Activated naive CD4-positive, alpha-beta T cell treated with anti-CD3 and anti-CD28 coated beads, Interleukin-2, amount 10 ng/mL, durations not matched to agents 7 days and 5 days (primary cell): Measurements from ENCODE around the gene TBCD.

ENCODE experiments used
- CTCF ChIA-PET: fragments of 350-600 bp; sonication (Branson Sonifier 250); formaldehyde crosslinking; loops from one replicate; lab custom pipeline; 2021; ENCODE audit warnings: antibody characterized with exemption; lab: Charles Lee
- DNase-seq: peaks from one replicate; pipeline ENCODE4 v3.0.0-alpha.2; 2020
- H3K27ac Mint-ChIP-seq: one replicate; pipeline ENCODE4 v1.8.0; 2021; ENCODE audit warnings: mild to moderate bottlenecking, moderate library complexity, mixed read lengths
- H3K27me3 Mint-ChIP-seq: one replicate; pipeline ENCODE4 v1.8.0; 2021; ENCODE audit warnings: mild to moderate bottlenecking, mixed read lengths
- H3K36me3 Mint-ChIP-seq: one replicate; pipeline ENCODE4 v1.8.0; 2021; ENCODE audit warnings: mixed read lengths
- H3K4me1 Mint-ChIP-seq: one replicate; pipeline ENCODE4 v1.8.0; 2021; ENCODE audit warnings: mixed read lengths
- H3K4me3 Mint-ChIP-seq: one replicate; pipeline ENCODE4 v1.8.0; 2021; ENCODE audit warnings: mild to moderate bottlenecking, moderate library complexity, mixed read lengths
- H3K9me3 Mint-ChIP-seq: one replicate; pipeline ENCODE4 v1.8.0; 2021; ENCODE audit warnings: mixed read lengths

Gene TBCD

DNA sequence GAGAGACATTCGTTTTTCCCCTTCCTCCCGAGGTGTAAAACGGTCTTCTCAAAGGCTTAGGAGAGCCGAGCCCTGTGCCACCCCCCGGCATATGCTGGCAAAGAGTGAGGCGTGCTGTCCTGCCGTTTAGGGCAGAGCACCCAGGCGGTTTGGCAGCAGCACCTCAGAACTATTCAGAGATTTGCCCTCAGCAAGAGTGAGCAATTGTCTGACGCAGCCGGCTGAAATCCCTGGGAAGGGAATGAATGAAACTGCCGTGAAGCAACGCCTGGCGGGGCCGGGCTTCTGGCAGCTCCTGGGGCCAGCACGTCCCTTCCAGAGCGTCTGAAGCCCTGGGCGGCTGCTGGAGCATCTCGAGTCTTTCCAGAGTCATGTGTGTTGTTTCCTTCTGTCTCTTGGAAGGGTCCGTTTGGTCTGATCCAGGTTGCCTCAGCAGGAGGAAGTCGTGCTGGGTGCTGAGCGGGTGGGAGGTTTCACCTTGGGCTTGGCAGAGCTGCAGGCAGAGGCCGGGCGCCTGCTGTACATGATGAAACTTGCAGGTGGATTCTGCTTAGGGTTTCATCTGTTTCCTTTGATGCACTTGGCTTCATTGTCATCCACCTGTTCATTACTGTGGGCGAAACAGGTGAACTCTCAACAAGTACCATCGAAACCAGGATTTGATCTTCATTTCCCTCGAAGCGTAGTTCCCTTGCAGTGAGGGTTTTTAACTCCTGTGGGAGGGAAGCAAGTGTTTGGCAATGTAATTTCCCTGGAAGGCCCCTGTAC lies 35.4 kb downstream of the TBCD start:
- no peak for DNase-seq
- no peaks in the 10 kb centered on the region for H3K9me3 Mint-ChIP-seq
- peaks cover 9% of the 10 kb centered on the region for H3K4me1 Mint-ChIP-seq
- H3K36me3 Mint-ChIP-seq, result peaks cover 20% of the 10 kb centered on the region
- no peak overlapping the region for H3K27ac Mint-ChIP-seq
- H3K27me3 Mint-ChIP-seq, result no peaks in the 10 kb centered on the region
- CTCF ChIA-PET, result no interaction called here
- H3K4me3 Mint-ChIP-seq, result no peak overlapping the region

DNA sequence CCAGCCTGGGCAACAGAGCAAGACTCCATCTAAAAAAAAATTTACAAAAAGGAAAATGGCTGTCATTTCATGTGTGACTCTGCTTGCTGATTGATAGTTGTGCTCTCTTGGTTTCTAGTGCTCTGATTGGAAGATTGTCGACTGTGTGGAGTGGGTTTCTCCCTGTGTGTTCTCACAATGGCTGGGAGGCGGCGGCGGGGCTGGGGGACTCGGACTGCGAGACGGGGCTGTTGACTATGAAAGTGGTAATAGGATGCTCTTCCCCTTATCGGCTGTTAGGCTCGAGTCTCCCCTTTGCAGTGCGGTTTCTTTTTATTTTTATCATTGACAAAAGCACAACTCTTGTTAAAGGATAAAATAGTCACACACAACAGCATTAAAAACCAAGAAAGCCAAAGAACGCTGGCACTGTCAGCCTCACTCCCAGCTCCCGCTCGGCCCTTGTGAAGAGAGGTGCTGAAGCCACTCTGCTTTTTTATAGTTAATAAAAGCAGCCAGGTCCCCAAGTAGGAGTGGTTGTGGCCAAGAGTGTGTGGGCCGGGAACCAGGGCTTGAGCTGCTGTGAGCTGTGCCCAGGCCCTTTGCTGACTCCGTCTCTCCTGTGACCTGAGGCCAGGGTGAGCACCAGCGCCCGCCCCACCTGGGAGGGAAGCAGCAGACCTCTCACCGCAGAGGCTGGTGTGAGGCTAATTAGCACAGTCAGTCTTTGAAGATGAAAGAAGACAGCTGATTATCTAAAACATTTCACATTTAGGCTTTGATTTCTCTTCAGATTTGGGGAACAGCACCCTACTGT lies 36.5 kb downstream of the TBCD start:
- Mint-ChIP-seq H3K4me1 (peaks cover under 1% of the 10 kb centered on the region), H3K36me3 (peaks cover 12% of the 10 kb centered on the region), H3K4me3 (no peak overlapping the region), H3K9me3 (no peaks in the 10 kb centered on the region), H3K27ac (no peak overlapping the region), H3K27me3 (no peaks in the 10 kb centered on the region)
- CTCF ChIA-PET, result no interaction called here
- DNase-seq, result no peak

DNA sequence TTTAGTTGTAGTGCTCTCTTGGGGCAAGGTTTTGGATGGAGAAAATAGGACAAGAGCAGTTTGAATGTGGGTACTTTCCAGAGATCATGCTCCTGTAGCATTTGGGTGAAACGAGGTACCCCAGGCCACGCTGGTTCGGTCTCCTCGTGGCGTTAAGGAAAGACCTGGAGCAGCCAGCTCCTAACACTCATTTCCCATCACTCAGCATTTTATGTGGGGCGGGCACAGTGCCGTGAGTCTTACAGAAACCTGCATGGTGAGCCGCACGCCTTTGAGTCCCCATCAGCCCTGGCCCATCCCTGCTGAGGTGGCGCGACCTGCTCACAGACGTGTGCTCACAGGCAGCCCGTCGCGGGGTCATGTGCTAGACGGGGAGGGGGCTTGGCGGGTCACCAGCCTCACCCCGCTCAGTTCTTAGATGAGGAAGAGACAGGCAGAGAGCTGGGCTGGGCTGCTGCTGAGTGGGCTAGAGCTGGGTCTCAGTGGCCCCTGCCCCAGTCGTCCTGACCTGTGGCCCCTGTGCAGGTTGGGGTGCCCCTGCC lies 37.3 kb downstream of the TBCD start:
- Mint-ChIP-seq H3K36me3 (peaks cover 8% of the 10 kb centered on the region), H3K4me3 (no peak overlapping the region), H3K27me3 (no peaks in the 10 kb centered on the region), H3K4me1 (no peaks in the 10 kb centered on the region), H3K27ac (no peak overlapping the region), H3K9me3 (no peaks in the 10 kb centered on the region)
- CTCF ChIA-PET, result no interaction called here
- DNase-seq, result no peak

DNA sequence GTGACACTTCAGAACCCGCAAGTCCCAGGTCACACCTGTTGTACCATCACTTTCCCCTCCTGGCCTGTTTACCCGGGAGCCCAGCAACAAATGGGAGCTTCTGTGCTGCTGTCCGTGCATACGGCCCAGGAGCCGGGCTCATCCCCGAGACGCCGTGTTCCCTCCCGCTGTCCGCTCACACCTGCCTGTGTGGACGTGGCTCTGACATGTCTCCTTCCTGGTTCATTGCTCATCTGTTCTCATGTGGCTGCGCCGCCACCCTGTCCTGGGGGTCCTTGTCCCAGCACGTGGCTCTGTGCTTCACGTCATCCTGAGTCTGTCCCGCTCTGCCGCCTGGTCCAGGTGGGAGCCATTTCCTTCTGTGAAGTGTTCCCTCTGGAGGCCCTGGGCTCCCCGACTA lies 37.9 kb downstream of the TBCD start:
- no peaks in the 10 kb centered on the region for H3K9me3 Mint-ChIP-seq
- H3K27me3 Mint-ChIP-seq, result no peaks in the 10 kb centered on the region
- no peak for DNase-seq
- H3K4me1 Mint-ChIP-seq, result no peaks in the 10 kb centered on the region
- H3K36me3 Mint-ChIP-seq, result peaks cover 3% of the 10 kb centered on the region
- no peak overlapping the region for H3K4me3 Mint-ChIP-seq
- CTCF ChIA-PET, result no interaction called here
- H3K27ac Mint-ChIP-seq, result no peak overlapping the region

DNA sequence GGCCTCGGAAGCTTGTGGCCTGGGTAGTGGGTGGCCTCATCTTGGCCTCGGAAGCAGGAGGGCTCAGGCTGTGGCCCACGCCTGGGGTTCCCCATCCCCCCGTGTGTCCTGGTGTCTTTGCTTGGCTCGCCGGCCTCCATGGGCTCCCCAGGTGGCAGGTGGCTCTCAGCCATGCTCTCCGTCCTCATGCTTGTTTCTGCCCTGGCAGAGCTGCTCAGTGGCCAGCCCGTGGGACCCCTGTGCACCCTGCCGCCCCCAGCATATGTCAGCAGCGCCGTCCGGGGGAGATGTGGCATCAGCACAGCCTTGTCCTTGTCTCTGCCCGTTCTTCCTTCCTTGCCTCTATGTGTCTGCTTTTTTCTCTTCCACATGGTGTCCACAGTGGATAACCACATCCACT lies 38.5 kb downstream of the TBCD start:
- no peak for DNase-seq
- Mint-ChIP-seq H3K27ac (no peak overlapping the region), H3K4me1 (no peaks in the 10 kb centered on the region), H3K4me3 (no peak overlapping the region), H3K27me3 (no peaks in the 10 kb centered on the region), H3K9me3 (no peaks in the 10 kb centered on the region), H3K36me3 (peaks cover 3% of the 10 kb centered on the region)
- CTCF ChIA-PET, result interaction anchor here (0.7 to 1.2 kb wide), 2 partner anchors 9 to 10 kb away, joined by 3 read pairs; no protein-coding TSS in a partner anchor

DNA sequence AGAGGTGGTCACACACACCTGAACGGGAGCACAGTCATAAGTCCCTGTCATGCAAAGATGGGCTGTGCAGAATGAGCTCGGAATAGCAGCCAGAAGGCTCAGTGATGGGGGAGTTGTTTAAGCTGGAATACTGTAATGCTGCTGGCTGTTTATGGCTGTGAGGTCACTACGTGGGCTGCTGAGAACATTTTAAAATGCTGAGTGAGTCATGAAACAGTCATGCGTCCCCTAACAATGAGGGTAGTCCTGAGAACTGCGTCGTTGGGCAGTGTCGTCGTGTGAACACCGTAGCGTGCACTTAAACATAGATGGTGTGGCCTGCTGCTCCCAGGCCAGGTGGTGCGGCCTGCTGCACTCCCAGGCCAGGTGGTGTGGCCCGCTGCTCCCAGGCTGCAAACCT lies 39.7 kb downstream of the TBCD start:
- CTCF ChIA-PET, result interaction anchor here (1.0 to 1.2 kb wide), 2 partner anchors 12 to 72 kb away, joined by 3 read pairs; no protein-coding TSS in a partner anchor
- no peaks in the 10 kb centered on the region for H3K9me3 Mint-ChIP-seq
- no peak overlapping the region for H3K4me3 Mint-ChIP-seq
- peaks cover 1% of the 10 kb centered on the region for H3K36me3 Mint-ChIP-seq
- no peaks in the 10 kb centered on the region for H3K4me1 Mint-ChIP-seq
- no peak overlapping the region for H3K27ac Mint-ChIP-seq
- no peak for DNase-seq
- no peaks in the 10 kb centered on the region for H3K27me3 Mint-ChIP-seq

DNA sequence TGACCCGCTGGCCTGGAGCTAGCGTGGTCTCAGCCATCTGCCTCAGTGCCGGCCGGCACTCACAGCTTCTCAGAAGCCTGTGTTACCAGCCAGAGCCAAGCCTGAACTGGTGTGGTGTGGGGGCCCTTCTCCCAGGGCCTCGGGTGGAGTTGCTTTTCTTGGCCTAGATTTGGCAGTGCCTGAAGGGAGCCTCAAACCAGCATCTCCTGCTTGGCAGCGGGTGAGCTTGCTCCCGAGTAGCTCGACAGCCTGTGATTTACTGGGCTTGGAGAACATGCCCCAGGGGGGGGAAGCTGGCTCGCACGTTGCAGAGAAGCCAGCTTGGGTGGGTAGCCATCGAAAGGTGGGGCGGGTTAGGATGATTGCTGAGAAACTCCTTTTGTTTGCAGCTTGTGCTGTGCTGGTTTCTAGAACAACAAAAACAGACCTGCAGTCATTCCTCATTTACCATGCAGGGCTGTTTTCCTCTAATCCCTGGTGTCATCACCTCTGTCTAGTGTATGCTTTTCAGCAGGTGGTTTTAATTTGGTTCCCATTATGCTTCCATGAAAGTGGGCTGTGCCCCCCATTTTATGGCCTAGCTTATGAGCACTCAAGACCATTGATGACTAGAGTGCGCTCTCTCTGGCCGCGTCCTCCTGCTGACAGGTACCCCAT lies 42.2 kb downstream of the TBCD start:
- CTCF ChIA-PET, result no interaction called here
- no peak for DNase-seq
- H3K27me3 Mint-ChIP-seq, result no peaks in the 10 kb centered on the region
- no peaks in the 10 kb centered on the region for H3K36me3 Mint-ChIP-seq
- no peak overlapping the region for H3K27ac Mint-ChIP-seq
- no peak overlapping the region for H3K4me3 Mint-ChIP-seq
- no peaks in the 10 kb centered on the region for H3K9me3 Mint-ChIP-seq
- H3K4me1 Mint-ChIP-seq, result no peaks in the 10 kb centered on the region

DNA sequence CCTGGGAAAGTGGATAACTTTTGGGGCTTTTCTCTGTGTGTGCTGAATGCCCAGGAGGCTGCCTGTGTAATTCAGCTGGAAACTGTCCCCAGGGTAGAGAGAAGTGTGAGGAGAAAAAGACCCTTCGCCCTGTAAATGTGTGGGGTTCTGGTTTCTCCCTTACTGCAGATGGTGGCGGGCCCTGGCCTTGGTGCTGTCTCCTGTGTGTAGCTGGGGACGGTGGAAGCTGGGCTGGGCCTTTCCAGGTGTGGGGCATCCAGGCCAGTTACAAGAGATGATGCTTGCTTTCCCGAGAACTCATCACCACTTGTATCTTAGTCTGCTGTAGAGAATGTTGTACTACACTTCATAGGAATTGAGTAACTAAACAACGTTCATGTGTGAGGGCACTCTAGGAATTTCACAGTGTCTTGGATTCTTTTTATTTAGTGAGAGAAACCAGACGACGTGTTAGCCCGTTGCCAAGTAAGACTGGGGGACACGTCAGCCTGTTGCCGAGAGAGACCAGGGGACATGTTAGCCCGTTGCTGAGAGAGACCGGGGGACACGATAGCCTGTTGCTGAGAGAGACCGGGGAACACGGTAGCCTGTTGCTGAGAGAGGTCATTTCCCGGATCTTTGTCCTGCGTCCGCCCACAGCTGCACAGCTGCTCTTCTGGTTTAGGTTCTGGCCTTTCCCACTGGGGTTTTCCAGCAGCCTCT lies 43.1 kb downstream of the TBCD start:
- Mint-ChIP-seq H3K4me3 (no peak overlapping the region), H3K9me3 (peaks cover 2% of the 10 kb centered on the region), H3K4me1 (no peaks in the 10 kb centered on the region), H3K27me3 (no peaks in the 10 kb centered on the region), H3K27ac (no peak overlapping the region), H3K36me3 (peaks cover 5% of the 10 kb centered on the region)
- CTCF ChIA-PET, result no interaction called here
- no peak for DNase-seq

DNA sequence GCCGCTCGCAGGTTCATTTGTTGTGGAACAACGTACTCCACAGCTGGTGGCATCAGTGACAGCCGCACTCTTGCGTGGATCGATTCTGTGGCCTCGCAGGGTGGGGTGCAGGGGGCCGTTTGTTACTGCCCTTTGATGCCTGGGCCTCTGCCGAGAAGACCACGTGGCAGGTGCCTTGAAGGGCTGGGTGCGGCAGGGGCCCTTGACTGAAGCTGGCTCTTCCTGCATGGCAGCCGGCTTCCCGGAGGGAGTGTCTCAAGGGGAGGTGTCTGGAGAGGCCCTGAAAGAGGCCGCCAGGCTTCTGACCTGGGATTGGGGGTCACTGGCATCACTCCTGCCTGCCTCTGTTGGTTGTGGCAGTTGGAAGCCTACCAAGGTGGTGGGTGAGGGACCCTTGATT lies 43.8 kb downstream of the TBCD start:
- DNase-seq, result no peak
- Mint-ChIP-seq H3K9me3 (peaks cover 3% of the 10 kb centered on the region), H3K4me3 (no peak overlapping the region), H3K27ac (no peak overlapping the region), H3K4me1 (no peaks in the 10 kb centered on the region), H3K27me3 (no peaks in the 10 kb centered on the region), H3K36me3 (peaks cover 11% of the 10 kb centered on the region)
- CTCF ChIA-PET, result no interaction called here

DNA sequence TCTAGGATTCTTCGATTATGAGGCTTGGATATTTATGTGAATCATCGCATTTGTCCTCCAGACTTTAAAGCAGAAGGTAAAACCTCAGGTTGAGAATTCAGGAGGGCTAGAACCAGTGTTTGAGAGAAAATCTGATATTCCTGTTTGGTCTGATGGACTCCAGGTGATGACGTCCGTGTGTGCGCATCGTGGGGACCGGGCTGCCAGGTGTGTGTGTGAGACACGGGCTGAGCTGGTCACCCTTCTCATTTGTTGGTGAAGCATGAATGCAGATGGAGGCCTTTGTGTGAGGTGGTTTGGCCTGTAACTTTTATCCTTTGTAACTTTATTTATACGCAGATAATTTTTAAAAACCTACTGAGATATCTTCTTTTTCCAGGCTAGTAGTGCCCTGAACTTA lies 45.2 kb downstream of the TBCD start:
- Mint-ChIP-seq H3K27ac (no peak overlapping the region), H3K4me1 (no peaks in the 10 kb centered on the region), H3K27me3 (no peaks in the 10 kb centered on the region), H3K36me3 (peaks cover 22% of the 10 kb centered on the region), H3K9me3 (peaks cover 10% of the 10 kb centered on the region), H3K4me3 (no peak overlapping the region)
- CTCF ChIA-PET, result no interaction called here
- no peak for DNase-seq

DNA sequence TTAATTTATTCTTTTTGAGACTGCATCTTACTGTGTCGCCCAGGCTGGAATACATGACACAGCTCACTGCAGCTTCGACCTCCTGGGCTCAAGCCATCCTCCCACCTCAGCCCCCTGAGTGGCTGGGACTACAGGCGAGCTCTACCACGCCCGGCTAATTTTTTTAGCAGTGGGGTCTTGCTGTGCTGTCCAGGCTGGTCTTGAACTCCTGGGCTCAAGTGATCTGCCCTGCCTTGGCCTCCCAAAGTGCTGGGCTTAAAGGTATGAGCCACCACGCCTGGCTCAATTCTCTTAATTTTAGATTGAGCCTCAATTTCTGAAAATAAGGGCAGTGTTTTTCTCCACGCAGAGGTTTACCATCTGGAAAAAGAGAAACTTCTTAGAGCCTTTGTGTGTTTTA lies 46.9 kb downstream of the TBCD start:
- Mint-ChIP-seq H3K36me3 (peaks cover 24% of the 10 kb centered on the region), H3K27ac (no peak overlapping the region), H3K4me3 (no peak overlapping the region), H3K27me3 (no peaks in the 10 kb centered on the region), H3K9me3 (peaks cover 10% of the 10 kb centered on the region), H3K4me1 (no peaks in the 10 kb centered on the region)
- no peak for DNase-seq
- CTCF ChIA-PET, result no interaction called here

DNA sequence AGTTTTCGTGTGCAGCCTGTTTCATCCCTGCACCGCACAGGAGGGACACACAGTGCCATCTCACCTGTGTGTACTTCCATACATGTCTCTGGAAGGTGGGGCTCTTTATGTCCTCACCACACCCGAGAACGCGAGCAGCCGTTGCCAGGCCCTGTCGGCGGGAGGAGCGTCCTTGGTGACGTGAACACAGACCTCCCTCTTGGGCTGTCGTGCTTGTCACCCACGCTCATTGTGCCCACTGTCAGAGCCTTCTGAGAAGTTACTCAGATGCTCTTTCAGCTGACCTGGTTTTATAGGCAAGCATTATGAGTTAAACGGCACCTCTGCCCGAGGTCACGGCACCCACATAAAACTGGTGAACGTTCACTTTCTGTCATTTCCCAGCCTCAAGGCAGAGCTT lies 47.7 kb downstream of the TBCD start:
- Mint-ChIP-seq H3K4me3 (no peak overlapping the region), H3K36me3 (peaks cover 24% of the 10 kb centered on the region), H3K27me3 (no peaks in the 10 kb centered on the region), H3K9me3 (peaks cover 10% of the 10 kb centered on the region), H3K4me1 (no peaks in the 10 kb centered on the region), H3K27ac (peak overlapping the region; percentile 49)
- DNase-seq, result no peak
- CTCF ChIA-PET, result interaction anchor here (0.5 kb wide), 1 partner anchor 110 kb away, joined by 3 read pairs; no protein-coding TSS in a partner anchor

DNA sequence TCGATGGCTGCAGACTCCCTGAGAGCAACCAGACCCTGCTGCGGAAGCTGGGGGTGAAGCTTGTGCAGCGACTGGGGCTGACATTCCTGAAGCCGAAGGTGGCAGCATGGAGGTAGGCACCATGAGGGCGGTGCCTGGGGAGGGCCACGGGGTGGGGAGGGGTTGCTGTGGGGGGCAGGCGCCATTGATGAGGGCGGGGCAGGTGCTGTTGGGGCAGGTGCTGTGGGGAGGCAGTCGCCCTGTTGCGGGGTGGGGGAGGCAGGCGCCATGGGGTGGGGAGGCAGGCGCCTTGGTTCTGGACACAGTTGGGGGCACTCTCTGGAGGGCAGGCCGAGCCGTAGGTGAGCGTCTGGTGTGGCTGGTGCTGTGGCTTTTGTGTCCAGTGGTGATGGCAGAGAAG lies 49.0 kb downstream of the TBCD start:
- no peak for DNase-seq
- Mint-ChIP-seq H3K27me3 (no peaks in the 10 kb centered on the region), H3K36me3 (peaks cover 24% of the 10 kb centered on the region), H3K27ac (no peak overlapping the region), H3K9me3 (peaks cover 10% of the 10 kb centered on the region), H3K4me3 (no peak overlapping the region), H3K4me1 (no peaks in the 10 kb centered on the region)
- CTCF ChIA-PET, result no interaction called here
